ENCODE data around the gene RPL38. TPM values are rescaled to one million over a fixed set of nuclear protein-coding genes. Genes with fewer than 3 reads are reported as not detected.

RPL38 gene
- total RNA-seq, 1 donor from 2014 or later = 3,919 TPM

DNA sequence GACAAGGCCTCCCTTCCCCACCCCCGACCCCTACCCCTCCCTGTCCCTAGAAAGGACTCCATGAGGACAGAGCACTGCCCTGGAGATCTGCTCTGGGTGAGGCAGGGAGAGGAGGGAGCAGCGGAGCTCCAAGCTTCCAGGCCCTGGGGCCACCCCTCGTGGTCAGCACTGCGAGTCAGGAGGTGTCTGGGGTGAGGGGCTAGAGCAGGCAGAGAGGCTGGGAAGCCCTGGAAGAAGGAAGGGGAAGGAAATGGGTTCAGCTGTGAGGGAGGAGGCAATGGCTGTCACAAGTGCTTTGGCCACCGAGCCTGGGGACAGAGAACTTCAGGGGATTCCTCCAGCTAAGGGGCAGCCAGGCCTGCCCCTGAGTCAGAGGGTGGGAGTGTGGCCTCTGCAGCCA lies 42.4 kb downstream of the RPL38 start:
- no peak for DNase-seq (ENCODE audit: low read depth, low spot score)

GRCh38 chr17:74249590-74250270 lies 46.3 kb downstream of the RPL38 start:
- no peak for DNase-seq (ENCODE audit: low read depth, low spot score)

DNA sequence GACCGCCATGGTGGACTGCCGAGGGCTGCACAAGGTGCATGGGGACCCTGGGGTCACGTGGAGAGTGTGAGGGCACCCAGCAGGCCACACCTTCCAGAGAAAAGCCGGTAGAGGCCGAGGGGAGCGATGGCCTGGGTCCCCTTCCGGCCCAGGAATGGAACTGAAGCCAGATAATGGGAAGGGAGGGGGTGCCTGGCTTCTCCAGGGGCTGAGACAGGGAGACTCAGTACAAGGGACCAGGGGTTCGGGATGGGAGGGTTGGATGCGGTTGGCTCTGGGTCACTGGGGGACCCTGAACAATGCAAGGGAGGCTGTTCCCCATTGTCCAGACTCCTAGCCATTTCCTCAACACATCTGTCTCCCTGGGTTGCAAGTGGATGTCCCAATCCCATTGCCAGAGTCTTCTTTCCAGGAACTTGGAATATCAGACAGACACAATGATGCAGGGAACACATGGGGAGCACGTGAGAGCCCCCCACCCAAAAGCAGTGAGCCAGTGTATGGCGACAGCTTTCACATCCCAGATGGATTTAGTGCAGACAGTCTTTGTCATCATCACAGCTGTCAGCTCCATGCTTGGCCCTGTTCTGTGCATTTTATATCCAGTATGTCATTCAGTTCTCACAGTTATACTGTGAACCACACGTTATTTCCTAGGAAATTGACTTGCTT lies 47.0 kb downstream of the RPL38 start:
- no peak for DNase-seq (ENCODE audit: low read depth, low spot score)

DNA sequence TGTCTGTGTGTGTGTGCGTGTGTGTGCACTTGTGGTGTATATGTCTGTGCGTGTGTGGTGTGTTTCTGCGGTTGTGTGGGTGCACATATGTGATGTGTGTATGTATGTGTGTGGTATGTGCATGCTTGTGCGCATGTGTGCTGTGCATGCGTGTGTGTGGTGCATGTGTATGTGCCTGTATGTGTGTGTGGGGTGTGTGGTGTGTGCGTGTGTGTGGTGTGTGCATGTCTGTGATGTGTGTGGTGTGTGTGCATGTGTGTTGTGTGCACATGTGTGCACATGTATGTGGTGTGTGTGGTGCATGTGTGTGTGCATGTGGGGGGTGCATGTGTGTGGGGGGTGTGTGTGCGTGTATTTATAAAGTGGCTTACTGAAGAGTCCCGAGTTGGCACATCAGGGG lies 47.6 kb downstream of the RPL38 start:
- no peak for DNase-seq (ENCODE audit: low read depth, low spot score)

GRCh38 chr17:74251569-74251968 lies 48.1 kb downstream of the RPL38 start:
- DNase-seq (ENCODE audit: low read depth, low spot score) = no peak

GRCh38 chr17:74252211-74252610 lies 48.7 kb downstream of the RPL38 start:
- DNase-seq (ENCODE audit: low read depth, low spot score) = no peak

GRCh38 chr17:74253036-74253435 lies 49.6 kb downstream of the RPL38 start:
- DNase-seq (ENCODE audit: low read depth, low spot score) = no peak

DNA sequence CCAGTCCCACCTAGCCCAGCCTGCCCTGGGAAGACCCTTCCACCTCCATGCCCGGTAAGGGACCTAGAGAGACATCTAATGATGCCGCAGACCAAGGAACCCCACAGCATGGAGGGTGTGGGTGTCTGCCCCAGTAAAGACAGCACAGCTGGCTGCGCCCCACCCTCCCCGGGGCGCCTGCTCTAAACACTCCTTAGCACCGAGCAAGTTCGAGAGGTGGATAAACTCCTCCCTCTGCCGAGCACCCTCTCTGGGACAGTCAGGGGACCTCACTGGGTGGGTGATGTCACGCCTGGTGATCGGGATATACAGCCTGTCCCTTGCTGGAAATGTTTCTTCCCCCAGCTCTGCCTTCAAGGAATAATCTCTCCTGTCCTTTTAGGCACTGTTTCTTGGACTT lies 53.8 kb downstream of the RPL38 start:
- DNase-seq (ENCODE audit: low read depth, low spot score) = no peak

DNA sequence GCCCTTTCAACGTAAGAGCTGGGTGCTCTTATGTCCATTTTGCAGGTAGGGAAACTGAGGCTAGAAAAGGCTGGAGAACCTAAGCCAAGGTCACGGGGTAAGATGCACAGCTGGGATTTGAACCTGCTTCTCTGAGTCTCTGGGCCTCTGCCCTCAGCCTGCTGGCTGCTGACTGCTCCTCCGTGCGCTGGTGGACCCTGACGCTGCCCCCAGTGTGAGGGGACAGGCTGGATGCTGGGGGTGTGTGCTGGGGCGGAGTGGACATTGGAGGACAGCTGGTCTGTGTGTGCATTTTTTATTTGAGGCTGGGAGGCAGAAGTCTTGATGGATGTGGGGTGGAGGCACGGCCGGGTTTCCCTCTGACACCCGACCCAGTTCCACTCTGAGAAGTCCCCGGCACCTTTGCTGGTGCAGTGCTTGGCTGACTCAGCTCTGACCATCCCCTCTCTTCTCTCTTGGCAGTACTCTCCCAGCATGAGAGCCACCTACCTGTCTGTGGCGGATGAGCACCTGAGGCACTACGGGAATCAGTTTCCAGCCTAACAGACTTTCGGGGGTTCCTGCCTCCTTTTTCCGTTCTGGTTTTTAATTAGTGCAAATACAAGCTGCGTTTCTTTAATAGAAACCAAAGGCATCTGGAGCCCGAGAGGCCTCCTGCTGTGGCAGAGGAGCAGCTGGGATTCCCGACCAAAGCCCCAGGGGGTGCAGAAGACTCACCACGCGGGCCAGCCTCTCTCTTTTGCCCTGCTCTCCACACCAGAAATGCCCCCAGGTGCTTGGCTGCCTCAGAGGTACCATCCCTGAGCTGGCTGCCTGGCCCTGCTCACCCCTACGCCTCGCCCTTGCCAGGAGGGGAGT lies 56.4 kb downstream of the RPL38 start:
- DNase-seq (ENCODE audit: low read depth, low spot score) = no peak

Other genes with a start within 250 kb of the RPL38 start
- gene TTYH2, start 9.9 kb downstream of the RPL38 start, total RNA-seq = 0.79 and 1.1 TPM in 2 replicates
- not detected in 2 replicates for gene DNAI2, start 70.6 kb downstream of the RPL38 start, total RNA-seq
- gene KIF19, start 122.5 kb downstream of the RPL38 start, total RNA-seq = 1.4 and 2.0 TPM in 2 replicates
- gene BTBD17, start 158.2 kb downstream of the RPL38 start, total RNA-seq = not detected in 2 replicates
- gene GPR142, start 163.8 kb downstream of the RPL38 start, total RNA-seq = not detected in 2 replicates
- not detected in 2 replicates for gene GPRC5C, start 228.4 kb downstream of the RPL38 start, total RNA-seq

Measured in pulmonary artery endothelial cell (primary cell).